RWPE2 (cell line): ENCODE data around the gene L1CAM.

Source experiments
- ATAC-seq: fragments of 200-7000 bp; cut with Tn5 transposase; 3 replicates; pipeline ENCODE4 v1.9.1; 2021; ENCODE audit warnings: low read depth
- DNase-seq: peaks from one replicate; pipeline ENCODE4 v3.0.0-alpha.2; 2020; ENCODE audit warnings: low spot score
- H3K27ac ChIP-seq: fragments of 450-650 bp; 2 replicates; pipeline ENCODE4 v1.5.1; 2017; ENCODE audit warnings: mild to moderate bottlenecking; ENCODE audit not compliant: poor library complexity, severe bottlenecking
- H3K27me3 ChIP-seq: fragments of 250-450 bp; sonication (Bioruptor Pico); 2 replicates; pipeline ENCODE4 v1.5.1; 2021; ENCODE audit warnings: mild to moderate bottlenecking, moderate library complexity; ENCODE audit not compliant: insufficient read depth, poor library complexity, severe bottlenecking
- H3K36me3 ChIP-seq: fragments of 250-450 bp; sonication (Bioruptor Pico); 2 replicates; pipeline ENCODE4 v1.5.1; 2020; ENCODE audit warnings: low read depth, mild to moderate bottlenecking, moderate library complexity
- H3K4me1 ChIP-seq: fragments of 250-450 bp; sonication (Bioruptor Pico); 2 replicates; pipeline ENCODE4 v1.5.1; 2021; ENCODE audit warnings: mild to moderate bottlenecking, moderate library complexity; ENCODE audit not compliant: insufficient read depth, poor library complexity, severe bottlenecking
- H3K4me3 ChIP-seq: fragments of 250-450 bp; sonication (Bioruptor Pico); 2 replicates; pipeline ENCODE4 v1.5.1; 2021; ENCODE audit warnings: mild to moderate bottlenecking, moderate library complexity; ENCODE audit not compliant: severe bottlenecking
- H3K9me3 ChIP-seq: fragments of 250-450 bp; sonication (Bioruptor Pico); 2 replicates; pipeline ENCODE4 v1.5.1; 2021; ENCODE audit warnings: mild to moderate bottlenecking, moderate library complexity; ENCODE audit not compliant: severe bottlenecking
- CTCF ChIP-seq: fragments of 450-650 bp; IDR thresholded peaks from one replicate; pipeline ENCODE4 v1.5.1; 2017; ENCODE audit warnings: mild to moderate bottlenecking, moderate library complexity; ENCODE audit not compliant: poor library complexity, severe bottlenecking

L1CAM gene

GRCh38 chrX:153934148-153934761 lies 48.3 kb upstream of the L1CAM start:
- H3K36me3 ChIP-seq: peaks cover 12% of the 10 kb centered on the region
- no peak for TF ChIP-seq CTCF
- no peaks in the 10 kb centered on the region for H3K4me1 ChIP-seq
- peak overlapping the region; percentile 90 for H3K4me3 ChIP-seq
- peak overlapping the region; percentile 45 for H3K27ac ChIP-seq
- DNase-seq: no peak
- no peaks in the 10 kb centered on the region for H3K27me3 ChIP-seq
- no peaks in the 10 kb centered on the region for H3K9me3 ChIP-seq
- ATAC-seq: peak; percentile 4; the same call in 1 of the 3 replicates

- no peak for TF ChIP-seq CTCF
- ATAC-seq (no peak), DNase-seq (no peak)
- Histone ChIP-seq H3K27me3 (no peaks in the 10 kb centered on the region), H3K4me3 (peak overlapping the region; percentile 90), H3K4me1 (no peaks in the 10 kb centered on the region), H3K27ac (peak overlapping the region; percentile 45), H3K36me3 (peaks cover 12% of the 10 kb centered on the region), H3K9me3 (no peaks in the 10 kb centered on the region)
Measured at GRCh38 chrX:153933748-153934147, 47.8 kb upstream of the L1CAM start.

GRCh38 chrX:153932220-153932915 lies 46.4 kb upstream of the L1CAM start:
- no peak overlapping the region for H3K27ac ChIP-seq
- TF ChIP-seq CTCF: no peak
- no peak for DNase-seq
- H3K9me3 ChIP-seq: no peaks in the 10 kb centered on the region
- no peaks in the 10 kb centered on the region for H3K4me1 ChIP-seq
- no peaks in the 10 kb centered on the region for H3K27me3 ChIP-seq
- peaks cover 12% of the 10 kb centered on the region for H3K36me3 ChIP-seq
- no peak for ATAC-seq
- no peak overlapping the region for H3K4me3 ChIP-seq

GRCh38 chrX:153931748-153932147 lies 45.8 kb upstream of the L1CAM start:
- Histone ChIP-seq H3K27me3 (no peaks in the 10 kb centered on the region), H3K36me3 (peaks cover 12% of the 10 kb centered on the region), H3K4me3 (no peak overlapping the region), H3K4me1 (no peaks in the 10 kb centered on the region), H3K9me3 (no peaks in the 10 kb centered on the region), H3K27ac (no peak overlapping the region)
- ATAC-seq: no peak
- no peak for TF ChIP-seq CTCF
- DNase-seq: no peak

- Histone ChIP-seq H3K27me3 (no peaks in the 10 kb centered on the region), H3K27ac (no peak overlapping the region), H3K36me3 (peaks cover 12% of the 10 kb centered on the region), H3K9me3 (no peaks in the 10 kb centered on the region), H3K4me3 (no peak overlapping the region), H3K4me1 (no peaks in the 10 kb centered on the region)
- ATAC-seq: no peak
- no peak for TF ChIP-seq CTCF
- no peak for DNase-seq
Measured at GRCh38 chrX:153931151-153931550, 45.2 kb upstream of the L1CAM start.
